ENCODE results near the gene GLCCI1.

DNA sequence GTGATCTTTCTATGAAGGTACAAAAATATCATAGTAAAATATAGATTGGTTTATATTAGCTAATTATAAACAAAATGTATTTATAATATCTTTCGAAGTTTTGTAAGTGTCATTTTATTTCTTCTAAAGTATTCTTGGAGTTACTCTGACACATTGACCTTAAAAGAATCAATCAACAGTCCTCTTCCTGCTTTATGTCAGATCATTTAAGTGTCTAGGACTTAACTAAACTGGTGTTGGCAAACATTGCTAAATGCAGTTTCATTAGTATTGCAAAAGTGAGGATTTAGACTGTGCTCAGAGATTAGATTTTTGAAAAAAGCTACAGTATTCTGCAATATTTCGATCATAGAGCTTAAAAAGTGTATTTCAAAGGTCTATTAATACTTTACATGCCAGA, 10.3 kb downstream of the GLCCI1 start:
- no peak for TF ChIP-seq POLR2A (IDR thresholded peaks at IDR 0.05)
- TF ChIP-seq, protein P1, sequence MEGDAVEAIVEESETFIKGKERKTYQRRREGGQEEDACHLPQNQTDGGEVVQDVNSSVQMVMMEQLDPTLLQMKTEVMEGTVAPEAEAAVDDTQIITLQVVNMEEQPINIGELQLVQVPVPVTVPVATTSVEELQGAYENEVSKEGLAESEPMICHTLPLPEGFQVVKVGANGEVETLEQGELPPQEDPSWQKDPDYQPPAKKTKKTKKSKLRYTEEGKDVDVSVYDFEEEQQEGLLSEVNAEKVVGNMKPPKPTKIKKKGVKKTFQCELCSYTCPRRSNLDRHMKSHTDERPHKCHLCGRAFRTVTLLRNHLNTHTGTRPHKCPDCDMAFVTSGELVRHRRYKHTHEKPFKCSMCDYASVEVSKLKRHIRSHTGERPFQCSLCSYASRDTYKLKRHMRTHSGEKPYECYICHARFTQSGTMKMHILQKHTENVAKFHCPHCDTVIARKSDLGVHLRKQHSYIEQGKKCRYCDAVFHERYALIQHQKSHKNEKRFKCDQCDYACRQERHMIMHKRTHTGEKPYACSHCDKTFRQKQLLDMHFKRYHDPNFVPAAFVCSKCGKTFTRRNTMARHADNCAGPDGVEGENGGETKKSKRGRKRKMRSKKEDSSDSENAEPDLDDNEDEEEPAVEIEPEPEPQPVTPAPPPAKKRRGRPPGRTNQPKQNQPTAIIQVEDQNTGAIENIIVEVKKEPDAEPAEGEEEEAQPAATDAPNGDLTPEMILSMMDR (IDR thresholded peaks at IDR 0.05): no peak

All from right lobe of liver (tissue), 4 donors.